GM19025 (cell line): Measurements from ENCODE around the gene LGR4.
"Not testable (repeated sequence)": the region's sequence is repeated elsewhere in the genome, so short reads cannot be mapped to it uniquely, and the experiment has no call there.

Source experiments
- ATAC-seq: cut with Tn5 transposase; IDR thresholded peaks from one replicate; pipeline ENCODE4 v1.9.1; 2021; ENCODE audit warnings: mild to moderate bottlenecking, low read depth, moderate library complexity; ENCODE audit not compliant: unreplicated experiment

The LGR4 gene

DNA sequence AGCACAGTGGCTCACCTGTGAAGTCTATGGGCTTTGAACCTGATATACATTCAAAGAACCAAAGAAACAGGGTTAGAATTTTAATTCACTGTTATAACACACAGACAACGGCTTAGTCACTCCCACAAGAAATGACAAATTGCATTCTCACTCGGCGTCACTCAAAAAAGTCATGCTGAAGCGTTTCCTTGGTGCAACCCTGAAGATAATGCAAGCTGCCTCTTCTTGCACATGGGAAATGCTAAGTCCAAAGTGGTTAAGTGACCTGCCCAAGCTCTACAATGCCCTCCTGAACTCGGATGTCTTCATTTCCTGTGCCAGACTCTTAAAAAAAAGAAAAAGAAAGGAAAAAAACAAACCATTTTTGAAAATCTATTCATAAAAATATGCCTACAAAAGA lies 10.0 kb downstream of the LGR4 start:
- ATAC-seq: no peak

DNA sequence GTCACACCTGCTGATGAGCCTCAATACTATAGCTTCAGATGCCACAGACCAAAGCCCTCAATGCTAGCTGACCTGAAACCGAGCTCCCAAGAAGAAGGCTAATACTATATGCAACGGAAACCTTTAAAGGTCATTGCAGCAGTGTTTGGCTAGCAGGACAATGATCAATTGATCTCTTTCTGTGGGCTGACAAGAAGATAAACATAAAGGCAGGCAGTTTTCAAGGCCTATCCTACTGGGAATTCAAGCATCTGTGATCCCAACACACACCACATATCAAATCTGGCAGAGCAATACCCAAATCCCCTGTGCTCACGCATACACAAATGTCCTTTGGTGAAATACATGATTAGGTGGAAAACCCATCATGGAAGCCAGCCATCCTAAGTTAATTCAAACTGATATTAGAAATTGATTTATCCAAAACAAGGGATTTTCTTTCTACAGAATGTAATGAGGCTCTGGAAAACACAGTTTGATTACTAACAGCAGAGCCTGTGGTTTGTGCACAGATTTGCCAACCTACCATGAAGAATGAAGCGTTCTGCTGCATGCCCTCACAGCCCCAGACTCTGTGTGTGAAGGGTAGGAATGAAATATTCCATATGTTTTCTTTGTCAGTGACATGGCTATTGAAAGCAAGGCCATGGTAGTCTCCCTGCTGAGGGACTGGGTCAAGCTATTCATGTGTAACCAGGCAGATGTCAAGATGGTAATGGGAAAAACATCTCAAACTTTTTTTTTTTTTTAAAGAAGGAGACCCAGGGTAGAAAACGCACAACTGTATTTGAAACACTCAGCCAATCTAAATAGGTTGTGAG lies 12.2 kb downstream of the LGR4 start:
- no peak for ATAC-seq

DNA sequence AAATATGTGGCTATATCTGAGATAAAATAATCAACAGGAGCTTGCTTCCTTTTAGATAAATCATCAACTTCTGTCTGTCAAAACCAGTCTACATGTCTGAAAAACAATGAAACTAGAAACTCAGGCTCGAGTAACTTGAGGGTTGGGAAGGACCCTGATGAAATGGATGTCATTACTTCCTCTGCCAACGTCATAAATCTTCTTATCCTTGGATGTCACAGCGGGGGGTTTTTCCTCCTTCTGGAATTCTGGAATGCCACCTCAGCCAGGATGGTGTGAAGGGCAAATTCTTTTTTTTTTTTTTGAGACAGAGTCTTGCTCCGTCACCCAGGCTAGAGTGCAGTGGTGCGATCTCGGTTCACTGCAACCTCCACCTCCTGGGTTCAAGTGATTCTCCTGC lies 13.4 kb downstream of the LGR4 start:
- no peak for ATAC-seq

DNA sequence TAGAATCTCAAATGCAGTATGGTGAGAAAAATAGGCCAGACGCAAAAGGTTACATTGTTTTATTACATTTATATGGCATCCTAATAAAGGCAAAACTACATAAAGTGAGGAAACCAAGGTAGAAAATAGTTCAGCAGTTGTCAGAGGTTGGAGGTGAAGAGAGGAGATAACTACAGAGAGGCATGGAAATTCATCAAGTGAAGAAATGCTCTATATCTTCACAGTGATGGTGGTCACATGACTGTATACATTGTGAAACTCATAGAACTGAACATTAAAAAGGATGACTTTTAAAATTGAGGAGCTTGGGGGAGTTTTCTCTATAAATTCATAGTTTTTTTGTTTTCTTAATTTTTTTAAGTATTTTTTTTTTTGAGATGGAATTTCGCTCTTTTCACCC lies 14.4 kb downstream of the LGR4 start:
- ATAC-seq: no peak

GRCh38 chr11:27456795-27457329 lies 15.7 kb downstream of the LGR4 start:
- no peak for ATAC-seq

DNA sequence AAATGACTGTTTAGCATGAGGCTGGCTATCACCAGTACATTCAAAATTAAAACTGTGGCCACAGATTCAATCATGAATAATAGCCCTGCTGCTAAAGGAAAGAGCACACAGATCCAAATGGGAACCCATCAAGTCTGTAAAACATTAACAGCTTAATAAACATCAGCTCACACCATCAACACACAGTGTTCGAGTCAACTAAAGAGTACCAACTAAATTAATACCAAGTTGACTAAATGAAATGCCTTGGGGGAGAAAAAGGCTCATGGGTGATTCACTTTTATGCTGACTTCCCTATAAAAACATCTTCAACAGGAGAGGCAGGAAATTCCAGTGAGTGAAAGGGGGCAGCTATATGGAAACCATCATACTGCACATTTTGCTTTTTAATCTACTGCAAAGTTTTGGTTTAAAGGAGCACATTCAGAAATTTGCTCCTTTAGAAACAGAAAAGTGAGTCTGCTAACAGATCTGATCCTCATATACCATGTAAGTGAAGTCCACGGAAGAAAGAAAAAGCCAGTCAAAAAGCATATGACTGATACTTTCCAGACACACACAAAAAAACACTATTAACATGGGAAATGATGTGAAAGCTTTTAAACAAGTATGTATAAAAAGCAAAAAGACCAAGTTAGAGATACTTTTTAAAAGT lies 16.3 kb downstream of the LGR4 start:
- ATAC-seq: no peak

GRCh38 chr11:27455667-27456066 lies 16.9 kb downstream of the LGR4 start:
- ATAC-seq: no peak

DNA sequence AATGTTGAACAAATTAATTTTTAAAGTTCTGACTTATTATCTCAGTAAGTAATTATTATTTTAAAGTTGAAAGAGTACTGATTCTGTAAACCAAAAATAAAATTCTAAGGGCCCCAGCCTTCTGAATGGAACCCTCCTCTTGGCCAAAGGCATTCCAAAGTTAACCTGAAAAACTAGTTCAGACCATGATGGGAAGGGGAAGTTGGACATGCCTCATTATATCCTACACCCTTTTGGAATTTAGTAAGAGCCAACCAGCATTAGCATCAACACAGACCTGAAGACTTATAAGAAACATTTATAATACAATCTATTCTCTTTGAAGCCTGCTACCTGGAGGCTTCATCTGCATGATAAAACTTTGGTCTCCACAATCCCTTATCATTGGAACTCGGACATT lies 18.9 kb downstream of the LGR4 start:
- ATAC-seq: no peak

DNA sequence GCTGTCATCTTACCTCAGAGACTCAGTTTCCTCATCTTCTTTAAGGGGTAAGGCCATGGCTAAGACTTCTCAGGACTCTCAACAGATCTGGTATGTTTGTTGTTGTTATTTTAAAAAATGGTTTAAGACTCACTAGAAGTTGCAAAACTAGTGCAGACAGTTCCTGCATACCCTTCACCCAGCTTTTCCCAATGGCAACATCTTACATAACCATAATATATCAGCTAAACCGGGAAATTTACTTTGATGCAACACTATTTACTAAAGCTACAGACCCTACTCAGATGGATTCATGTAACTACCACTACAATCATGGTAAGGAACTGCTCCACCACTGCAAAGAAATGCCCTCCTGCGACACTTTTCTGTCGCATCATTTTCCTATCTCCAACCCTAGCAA lies 20.4 kb downstream of the LGR4 start:
- ATAC-seq: no peak

DNA sequence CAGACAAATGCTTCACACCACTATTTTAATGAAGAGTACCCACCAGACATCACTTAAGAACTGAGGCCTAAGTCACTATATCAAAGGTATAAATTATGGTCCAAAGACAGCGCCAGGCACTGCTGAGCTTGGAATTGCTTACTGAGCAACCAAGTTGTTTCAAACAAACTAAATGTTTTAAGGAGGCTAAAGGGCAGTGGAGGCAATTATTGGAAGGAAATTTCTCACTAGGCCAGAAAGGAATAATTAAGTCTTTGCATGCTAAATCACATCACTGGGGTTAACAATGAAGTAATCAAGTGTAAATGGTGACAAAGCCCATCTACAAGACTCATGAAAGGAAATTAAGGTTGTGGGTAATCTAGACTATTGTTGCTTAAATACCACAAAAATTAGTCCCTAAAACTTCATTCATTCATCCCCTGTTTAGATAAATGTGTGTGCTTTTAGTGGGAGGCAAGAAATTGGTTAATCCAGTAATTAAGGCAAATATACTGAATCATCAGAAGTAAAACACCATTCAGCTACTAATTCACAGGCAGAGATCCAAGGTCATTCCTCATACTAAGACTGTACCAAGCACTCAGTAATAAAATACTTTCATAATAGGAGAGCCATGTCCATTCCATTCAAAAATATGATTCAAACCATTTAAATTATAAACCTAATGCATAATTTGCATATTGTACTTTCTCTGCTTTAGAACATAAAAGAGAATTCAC lies 21.2 kb downstream of the LGR4 start:
- ATAC-seq: no peak

GRCh38 chr11:27448184-27448540 lies 24.4 kb downstream of the LGR4 start:
- ATAC-seq: not testable (repeated sequence)

GRCh38 chr11:27447288-27448183 lies 25.1 kb downstream of the LGR4 start:
- ATAC-seq: no peak

GRCh38 chr11:27445625-27446024 lies 27.0 kb downstream of the LGR4 start:
- no peak for ATAC-seq

DNA sequence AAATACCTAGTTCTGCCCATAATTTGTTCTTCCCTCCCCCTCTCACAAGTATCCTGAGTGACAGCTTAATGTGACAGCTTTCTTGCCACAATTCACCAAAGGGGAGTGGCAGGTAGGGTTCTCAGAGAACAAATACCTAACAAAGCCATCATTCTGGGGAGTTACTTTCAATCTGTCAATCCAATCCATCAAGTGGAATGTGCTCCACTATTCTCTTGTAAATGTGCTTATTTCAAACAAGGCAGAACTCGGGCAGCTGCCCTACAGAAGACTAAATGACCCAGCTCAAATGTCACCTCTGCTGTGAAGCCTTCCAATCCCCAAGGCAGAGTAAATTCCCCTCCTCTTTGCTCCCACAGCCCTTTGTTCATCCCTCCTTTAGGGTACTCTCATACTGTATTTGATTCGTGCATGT lies 27.8 kb downstream of the LGR4 start:
- no peak for ATAC-seq

GRCh38 chr11:27443746-27444507 lies 28.7 kb downstream of the LGR4 start:
- ATAC-seq: no peak

DNA sequence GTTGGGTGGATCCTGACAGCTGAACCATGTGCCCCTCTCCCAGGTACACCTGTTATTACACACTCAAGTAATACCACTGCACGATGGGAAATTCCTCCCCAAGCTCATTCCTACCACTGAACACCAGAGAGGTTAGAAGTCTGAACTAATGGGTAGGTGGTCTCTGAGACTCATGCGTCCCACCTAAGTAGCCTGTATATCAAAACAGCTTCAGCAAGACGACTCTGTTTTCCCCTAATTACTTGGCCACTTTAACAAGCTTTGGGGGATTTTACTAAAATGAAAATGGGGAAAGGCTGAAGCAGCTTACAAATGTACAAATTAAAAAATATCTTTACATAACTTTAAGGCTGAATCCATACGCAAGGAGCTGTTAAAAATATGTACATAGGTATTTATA lies 29.4 kb downstream of the LGR4 start:
- ATAC-seq: no peak

DNA sequence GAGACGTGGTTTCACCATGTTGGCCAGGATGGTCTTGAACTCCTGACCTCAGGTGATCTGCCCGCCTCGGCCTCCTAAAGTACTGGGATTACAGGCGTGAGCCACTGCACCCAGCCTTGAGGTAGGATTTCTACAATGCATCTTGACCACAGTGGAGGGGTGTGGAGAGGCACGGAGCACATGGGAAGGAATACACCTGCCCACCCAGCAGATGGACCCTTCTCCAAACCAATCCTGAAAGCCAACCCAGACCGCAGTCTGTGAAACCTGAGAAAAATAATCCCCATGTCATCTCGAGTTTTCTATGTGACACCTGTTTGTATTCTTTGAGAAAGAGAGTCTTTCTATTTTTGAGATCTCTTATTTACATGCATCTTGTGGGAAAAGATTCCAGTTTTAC lies 32.5 kb downstream of the LGR4 start:
- ATAC-seq: no peak

GRCh38 chr11:27438595-27438981 lies 34.0 kb downstream of the LGR4 start:
- ATAC-seq: no peak

GRCh38 chr11:27437829-27438594 lies 34.6 kb downstream of the LGR4 start:
- ATAC-seq: no peak
